Caco-2 (cell line): ENCODE data around the gene SULT2A1. TPM values are rescaled to one million over a fixed set of nuclear protein-coding genes. Genes with fewer than 3 reads are reported as not detected.

Experiments
- BruUV-seq: library from RNA; stranded (reverse); fragments of 400-500 nt; replicated peaks from 2 replicates; lab custom pipeline; 2021; lab: Mats Ljungman, UMichigan
- CTCF ChIA-PET: fragments of 300-600 bp; sonication (Branson Sonifier 250); formaldehyde crosslinking; loops from one replicate; lab custom pipeline; 2022; ENCODE audit warnings: antibody characterized with exemption; lab: Charles Lee
- POLR2A ChIA-PET: fragments of 300-600 bp; sonication (Branson Sonifier 250); formaldehyde crosslinking; loops from one replicate; lab custom pipeline; 2022; ENCODE audit warnings: antibody characterized with exemption; lab: Charles Lee
- DNase-seq, 2 experiments: peaks; one replicate each; pipeline versions ENCODE4 v3.0.0 to v3.0.0-alpha.2; 2020 to 2022
- H3K27me3 ChIP-seq: replicated peaks from 2 replicates; pipeline ENCODE4 v1.6.0; 2011; ENCODE audit warnings: low read length; ENCODE audit not compliant: control insufficient read depth, insufficient read depth
- H3K36me3 ChIP-seq: 2 replicates; pipeline ENCODE4 v1.5.1; 2011; ENCODE audit warnings: low read length; ENCODE audit not compliant: control insufficient read depth, insufficient read depth
- H3K4me1 ChIP-seq: fragments of 250-450 bp; sonication (Bioruptor Pico); 2 replicates; pipeline ENCODE4 v1.5.1; 2020; ENCODE audit warnings: mild to moderate bottlenecking
- H3K4me3 ChIP-seq: 2 replicates; pipeline ENCODE4 v1.5.1; 2011; ENCODE audit warnings: low read depth, mild to moderate bottlenecking, control low read depth, low read length
- H3K9me3 ChIP-seq: fragments of 250-450 bp; sonication (Bioruptor Pico); 2 replicates; pipeline ENCODE4 v1.5.1; 2020; ENCODE audit warnings: mild to moderate bottlenecking, moderate library complexity
- H3K27ac Mint-ChIP-seq: one replicate; pipeline ENCODE4 v1.8.0; 2022; ENCODE audit warnings: mixed read lengths; ENCODE audit not compliant: unreplicated experiment
- H3K27me3 Mint-ChIP-seq: one replicate; pipeline ENCODE4 v1.8.0; 2022; ENCODE audit warnings: mixed read lengths; ENCODE audit not compliant: insufficient read depth, unreplicated experiment
- H3K36me3 Mint-ChIP-seq: one replicate; pipeline ENCODE4 v1.8.0; 2022; ENCODE audit warnings: mild to moderate bottlenecking, mixed read lengths; ENCODE audit not compliant: insufficient read depth, unreplicated experiment
- H3K4me1 Mint-ChIP-seq: one replicate; pipeline ENCODE4 v1.8.0; 2022; ENCODE audit warnings: low read depth, mixed read lengths; ENCODE audit not compliant: unreplicated experiment
- H3K4me3 Mint-ChIP-seq: one replicate; pipeline ENCODE4 v1.8.0; 2022; ENCODE audit warnings: mild to moderate bottlenecking, moderate library complexity, mixed read lengths; ENCODE audit not compliant: unreplicated experiment
- H3K9me3 Mint-ChIP-seq: one replicate; pipeline ENCODE4 v1.8.0; 2022; ENCODE audit warnings: mixed read lengths; ENCODE audit not compliant: unreplicated experiment
- intact Hi-C: fragments of 100-400 bp; cut with micrococcal nuclease; formaldehyde crosslinking; loops from one replicate; pipeline ENCODE4 v1.10.0; 2022; ENCODE audit not compliant: unreplicated experiment
- total RNA-seq: library from RNA; stranded (reverse); gene quantifications from 2 replicates; pipeline ENCODE4 v1.2.3, GENCODE V29; 2022
- TF ChIP-seq, protein P1 (sequence below), 2 experiments: fragments of 200-600 bp in 1 of 2; IDR thresholded peaks; 1 replicate in 1 of 2; 2 replicates in 1 of 2; pipeline versions ENCODE4 v1.5.1 to v1.8.0; 2011 to 2022; ENCODE audit warnings: antibody characterized with exemption in 1 of 2, control low read depth in 1 of 2, inconsistent platforms in 1 of 2, low read depth in 1 of 2, low read length in 1 of 2, mild to moderate bottlenecking in 1 of 2, moderate library complexity in 1 of 2; ENCODE audit not compliant: insufficient read depth in 1 of 2, severe bottlenecking in 1 of 2, unreplicated experiment in 1 of 2

Gene SULT2A1
- total RNA-seq, 1 experiment from 2014 or later, result 4.5 TPM

DNA sequence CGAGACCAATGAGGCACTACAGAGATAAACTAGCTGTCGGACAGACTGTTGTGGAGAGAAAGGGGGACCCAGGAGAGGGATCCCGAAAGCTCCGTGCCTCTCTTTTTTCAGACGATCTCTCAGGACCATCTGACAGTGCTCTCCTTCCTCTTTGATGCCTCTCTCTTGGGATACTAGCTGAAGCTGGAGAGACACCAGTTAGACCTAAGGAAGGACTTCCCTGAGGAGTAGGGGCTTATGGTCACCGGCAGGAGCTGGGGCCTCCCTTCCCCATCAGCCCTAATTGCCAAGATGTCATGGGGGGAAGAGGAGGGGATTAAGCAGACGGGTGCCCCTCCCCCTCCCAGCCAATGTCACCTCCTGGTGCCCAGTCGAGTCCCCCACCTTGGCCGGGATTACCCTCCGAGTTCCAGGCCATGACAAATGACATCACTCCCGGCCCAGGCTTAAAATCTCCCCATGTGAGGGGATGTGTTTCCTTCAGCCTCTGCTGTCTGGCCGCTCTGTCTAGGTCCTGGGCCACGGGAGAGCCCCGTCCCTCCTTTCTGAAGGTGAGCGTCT is 64.6 kb downstream of the SULT2A1 start, which contains the start of gene CRX:
Gene CRX, plus strand, starts transcription at position 478 of the 561 bp plus-strand sequence. CDS start 12,507 bp downstream, outside the sequence.
- intact Hi-C loops, result no loop called here
- no peaks in the 10 kb centered on the region for H3K4me1 Mint-ChIP-seq
- Histone ChIP-seq H3K36me3 (no peaks in the 10 kb centered on the region), H3K27me3 (no peaks in the 10 kb centered on the region; the same call in 1 of the 2 replicates), H3K4me3 (no peak within 1 kb of the TSS), H3K4me1 (no peaks in the 10 kb centered on the region), H3K9me3 (no peaks in the 10 kb centered on the region)
- DNase-seq, result no peak
- peaks cover 9% of the 10 kb centered on the region for H3K27me3 Mint-ChIP-seq
- H3K4me3 Mint-ChIP-seq, result no peak within 1 kb of the TSS
- no peak within 1 kb of the TSS for H3K27ac Mint-ChIP-seq
- H3K36me3 Mint-ChIP-seq, result no peaks in the 10 kb centered on the region
- ChIA-PET POLR2A (no interaction called here), CTCF (interaction anchor here (0.6 kb wide), 1 partner anchor 154 kb away, joined by 3 read pairs; no protein-coding TSS in a partner anchor)
- BruUV-seq, result no TSS peak
- no peaks in the 10 kb centered on the region for H3K9me3 Mint-ChIP-seq
- TF ChIP-seq, protein P1, sequence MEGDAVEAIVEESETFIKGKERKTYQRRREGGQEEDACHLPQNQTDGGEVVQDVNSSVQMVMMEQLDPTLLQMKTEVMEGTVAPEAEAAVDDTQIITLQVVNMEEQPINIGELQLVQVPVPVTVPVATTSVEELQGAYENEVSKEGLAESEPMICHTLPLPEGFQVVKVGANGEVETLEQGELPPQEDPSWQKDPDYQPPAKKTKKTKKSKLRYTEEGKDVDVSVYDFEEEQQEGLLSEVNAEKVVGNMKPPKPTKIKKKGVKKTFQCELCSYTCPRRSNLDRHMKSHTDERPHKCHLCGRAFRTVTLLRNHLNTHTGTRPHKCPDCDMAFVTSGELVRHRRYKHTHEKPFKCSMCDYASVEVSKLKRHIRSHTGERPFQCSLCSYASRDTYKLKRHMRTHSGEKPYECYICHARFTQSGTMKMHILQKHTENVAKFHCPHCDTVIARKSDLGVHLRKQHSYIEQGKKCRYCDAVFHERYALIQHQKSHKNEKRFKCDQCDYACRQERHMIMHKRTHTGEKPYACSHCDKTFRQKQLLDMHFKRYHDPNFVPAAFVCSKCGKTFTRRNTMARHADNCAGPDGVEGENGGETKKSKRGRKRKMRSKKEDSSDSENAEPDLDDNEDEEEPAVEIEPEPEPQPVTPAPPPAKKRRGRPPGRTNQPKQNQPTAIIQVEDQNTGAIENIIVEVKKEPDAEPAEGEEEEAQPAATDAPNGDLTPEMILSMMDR (IDR thresholded peaks at IDR 0.05; ENCODE audit: insufficient read depth in 1 of 2, low read depth in 1 of 2, low read length in 1 of 2, severe bottlenecking in 1 of 2, unreplicated experiment in 1 of 2), result no peak

Other genes with a start within 250 kb of the SULT2A1 start
- gene EHD2, start 172.9 kb downstream of the SULT2A1 start, total RNA-seq, result 13.3 and 14.6 TPM in 2 replicates
- 347 and 360 TPM in 2 replicates for gene NOP53, start 140.8 kb downstream of the SULT2A1 start, total RNA-seq
- gene SELENOW, start 107.6 kb downstream of the SULT2A1 start, total RNA-seq, result 110 and 119 TPM in 2 replicates
- not detected in 2 replicates for gene TPRX1, start 81.8 kb downstream of the SULT2A1 start, total RNA-seq
- gene CRX, start 64.4 kb downstream of the SULT2A1 start, total RNA-seq, result not detected in 2 replicates
- not detected in 2 replicates for gene TPRX2, start 27.1 kb downstream of the SULT2A1 start, total RNA-seq
- gene BSPH1, start 105.9 kb upstream of the SULT2A1 start, total RNA-seq, result not detected in 2 replicates
- not detected in 2 replicates for gene ELSPBP1, start 108.3 kb upstream of the SULT2A1 start, total RNA-seq
- not detected in 2 replicates for gene CABP5, start 157.8 kb upstream of the SULT2A1 start, total RNA-seq
- 1.5 and 2.4 TPM in 2 replicates for gene PLA2G4C, start 224.5 kb upstream of the SULT2A1 start, total RNA-seq